Psoas muscle (tissue), 8 donors: Measurements from ENCODE around the gene KIF19. TPM values are rescaled to one million over a fixed set of nuclear protein-coding genes. Genes with fewer than 3 reads are reported as not detected.

Experiments
- ATAC-seq, 4 donors: fragments of 200-7000 bp; cut with Tn5 transposase; one replicate each; pipeline ENCODE4 v1.9.1; 2020; ENCODE audit warnings: moderate library complexity in 3 of 4, mild to moderate bottlenecking in 2 of 4
- DNase-seq, 2 donors: peaks; one replicate each; pipeline ENCODE4 v3.0.0-alpha.2; 2020
- H3K27ac ChIP-seq: fragments of 200-600 bp; one replicate; pipeline ENCODE4 v1.8.0; 2022
- H3K27me3 ChIP-seq, 3 donors: fragments of 200-600 bp in 1 of 3; one replicate each; pipeline versions ENCODE4 v1.6.1 to v1.8.0; 2013 to 2022; ENCODE audit warnings: low read length in 2 of 3, mild to moderate bottlenecking in 2 of 3, moderate library complexity in 1 of 3; ENCODE audit not compliant: insufficient read depth in 3 of 3
- H3K36me3 ChIP-seq, 2 donors: fragments of 200-600 bp in 1 of 2; one replicate each; pipeline versions ENCODE4 v1.6.1 to v1.8.0; 2013 to 2022; ENCODE audit warnings: low read depth in 1 of 2, mild to moderate bottlenecking in 1 of 2, moderate library complexity in 1 of 2; ENCODE audit not compliant: insufficient read depth in 1 of 2
- H3K4me1 ChIP-seq: fragments of 200-600 bp; one replicate; pipeline ENCODE4 v1.8.0; 2022
- H3K4me3 ChIP-seq: fragments of 200-600 bp; one replicate; pipeline ENCODE4 v1.8.0; 2022; ENCODE audit warnings: mild to moderate bottlenecking
- H3K9me3 ChIP-seq: fragments of 200-600 bp; one replicate; pipeline ENCODE4 v1.8.0; 2022
- WGBS, 3 donors: extraction: QIAGEN DNeasy Blood & Tissue Kit; methylation state at CpG; one replicate each; pipeline versions ENCODE4 v1.1.6 to v1.1.7; 2013; 5-methylcytosine and 5-hydroxymethylcytosine counted together
- intact Hi-C, 2 donors: fragments of 100-400 bp; cut with DNase I; formaldehyde crosslinking; loops; one replicate each; pipeline versions ENCODE4 v1.11.0 to v1.14.2; 2022
- polyA plus RNA-seq, 3 donors: library from polyadenylated mRNA; stranded (reverse); fragments of 200-250 nt; gene quantifications; one replicate each; pipeline ENCODE4 v1.2.3, GENCODE V29; 2013
- total RNA-seq, 4 donors: library from RNA; stranded (reverse); fragmentation: NEBNext Ultra II Directional in 2 of 4; extraction: Animal tissue kit (Norgen Biotek cat#: 25700) in 2 of 4; gene quantifications; one replicate each; pipeline versions ENCODE4 v1.2.1 to v1.2.4, GENCODE V29; 2021 to 2023
- TF ChIP-seq, protein P1 (sequence below): fragments of 200-600 bp; IDR thresholded peaks from one replicate; pipeline ENCODE4 v1.8.0; 2022; ENCODE audit warnings: antibody characterized with exemption
- donor health status: healthy with polysubstance abuse.
- donor health status: DM: no; HTN: no; CAD: no; lungs with moderate emphysema.
- donor health status: Bipolar disorder and iron deficiency.
- donor health status: healthy.
- donor health status: DM: yes; HTN: yes; CAD: no.
- donor health status: DM: no; HTN: no; CAD: no.
- donor health status: DM: no; HTN: no; CAD: no.
- donor health status: DM: yes; HTN: yes; CAD: no.

KIF19 gene
- total and polyA plus RNA-seq, 7 donors: 0.13 to 0.44 (median 0.27) TPM

DNA sequence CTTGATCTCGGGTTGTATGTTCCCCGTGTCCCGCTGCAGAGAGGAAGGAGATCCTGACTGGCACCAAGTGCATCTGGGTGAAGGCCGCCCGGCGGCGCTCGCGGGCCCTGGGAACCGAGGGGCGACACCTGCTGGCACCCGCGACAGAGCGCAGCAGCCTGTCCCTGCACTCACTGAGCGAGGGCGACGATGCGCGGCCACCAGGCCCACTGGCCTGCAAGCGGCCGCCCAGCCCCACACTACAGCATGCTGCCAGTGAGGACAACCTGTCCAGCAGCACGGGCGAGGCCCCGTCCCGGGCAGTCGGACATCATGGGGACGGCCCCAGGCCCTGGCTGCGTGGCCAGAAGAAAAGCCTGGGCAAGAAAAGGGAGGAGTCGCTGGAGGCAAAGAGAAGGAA is 28.1 kb downstream of the KIF19 start:
- TF ChIP-seq, protein P1, sequence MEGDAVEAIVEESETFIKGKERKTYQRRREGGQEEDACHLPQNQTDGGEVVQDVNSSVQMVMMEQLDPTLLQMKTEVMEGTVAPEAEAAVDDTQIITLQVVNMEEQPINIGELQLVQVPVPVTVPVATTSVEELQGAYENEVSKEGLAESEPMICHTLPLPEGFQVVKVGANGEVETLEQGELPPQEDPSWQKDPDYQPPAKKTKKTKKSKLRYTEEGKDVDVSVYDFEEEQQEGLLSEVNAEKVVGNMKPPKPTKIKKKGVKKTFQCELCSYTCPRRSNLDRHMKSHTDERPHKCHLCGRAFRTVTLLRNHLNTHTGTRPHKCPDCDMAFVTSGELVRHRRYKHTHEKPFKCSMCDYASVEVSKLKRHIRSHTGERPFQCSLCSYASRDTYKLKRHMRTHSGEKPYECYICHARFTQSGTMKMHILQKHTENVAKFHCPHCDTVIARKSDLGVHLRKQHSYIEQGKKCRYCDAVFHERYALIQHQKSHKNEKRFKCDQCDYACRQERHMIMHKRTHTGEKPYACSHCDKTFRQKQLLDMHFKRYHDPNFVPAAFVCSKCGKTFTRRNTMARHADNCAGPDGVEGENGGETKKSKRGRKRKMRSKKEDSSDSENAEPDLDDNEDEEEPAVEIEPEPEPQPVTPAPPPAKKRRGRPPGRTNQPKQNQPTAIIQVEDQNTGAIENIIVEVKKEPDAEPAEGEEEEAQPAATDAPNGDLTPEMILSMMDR: peak; percentile 16
- Histone ChIP-seq H3K4me1 (no peaks in the 10 kb centered on the region), H3K9me3 (no peaks in the 10 kb centered on the region), H3K4me3 (no peak overlapping the region), H3K27me3 (peaks cover 0 to 88% (median 36%) of the 10 kb centered on the region in 3 donors), H3K27ac (no peak overlapping the region), H3K36me3 (no peaks in the 10 kb centered on the region)
- ATAC-seq (peak in 1 of 4 donors; percentile 33), DNase-seq (peak in 1 of 2 donors; percentile 45)
- intact Hi-C loops: loop anchor here (2.0 to 5.0 kb wide), 2 partner anchors 52 to 53 kb away; no protein-coding TSS in a partner anchor
- 18 to 22% (median 21%) methylated on average over 28 to 29 of the region's 29 CpGs for WGBS, 3 donors

- no peak overlapping the region for H3K4me3 ChIP-seq
- intact Hi-C loops: loop anchor here (2.0 to 5.0 kb wide), 2 partner anchors 52 to 54 kb away; no protein-coding TSS in a partner anchor
- DNase-seq (no peak), ATAC-seq (no peak)
- no peak overlapping the region for H3K27ac ChIP-seq
- H3K36me3 ChIP-seq: no peaks in the 10 kb centered on the region
- H3K9me3 ChIP-seq: no peaks in the 10 kb centered on the region
- TF ChIP-seq, protein P1: no peak
- peaks cover 0 to 86% (median 36%) of the 10 kb centered on the region in 3 donors for H3K27me3 ChIP-seq
- 81 to 87% (median 83%) methylated on average over 10 of the region's 10 CpGs for WGBS, 3 donors
- H3K4me1 ChIP-seq: no peaks in the 10 kb centered on the region
Measured at GRCh38 chr17:74354561-74354960, 28.5 kb downstream of the KIF19 start.

DNA sequence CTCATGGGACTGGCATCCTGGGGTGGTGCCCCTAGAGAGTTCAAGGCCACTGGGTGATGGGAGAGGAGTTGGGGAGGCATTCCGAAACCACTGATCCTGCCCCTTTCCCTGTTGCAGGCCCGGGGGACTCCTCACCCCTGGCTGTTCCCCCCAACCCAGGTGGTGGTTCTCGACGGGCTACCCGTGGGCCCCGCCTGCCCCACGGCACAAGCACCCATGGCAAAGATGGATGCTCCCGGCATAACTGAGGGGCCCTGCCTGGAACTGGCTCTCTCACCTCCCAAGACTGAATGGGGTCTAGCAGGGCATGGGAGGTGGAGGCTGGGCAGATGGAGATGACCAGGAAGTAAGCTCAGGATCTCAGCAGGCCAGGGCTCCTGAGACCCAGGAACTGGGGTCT is 29.0 kb downstream of the KIF19 start:
- 81 to 82% (median 82%) methylated on average over 8 of the region's 8 CpGs for WGBS, 3 donors

DNA sequence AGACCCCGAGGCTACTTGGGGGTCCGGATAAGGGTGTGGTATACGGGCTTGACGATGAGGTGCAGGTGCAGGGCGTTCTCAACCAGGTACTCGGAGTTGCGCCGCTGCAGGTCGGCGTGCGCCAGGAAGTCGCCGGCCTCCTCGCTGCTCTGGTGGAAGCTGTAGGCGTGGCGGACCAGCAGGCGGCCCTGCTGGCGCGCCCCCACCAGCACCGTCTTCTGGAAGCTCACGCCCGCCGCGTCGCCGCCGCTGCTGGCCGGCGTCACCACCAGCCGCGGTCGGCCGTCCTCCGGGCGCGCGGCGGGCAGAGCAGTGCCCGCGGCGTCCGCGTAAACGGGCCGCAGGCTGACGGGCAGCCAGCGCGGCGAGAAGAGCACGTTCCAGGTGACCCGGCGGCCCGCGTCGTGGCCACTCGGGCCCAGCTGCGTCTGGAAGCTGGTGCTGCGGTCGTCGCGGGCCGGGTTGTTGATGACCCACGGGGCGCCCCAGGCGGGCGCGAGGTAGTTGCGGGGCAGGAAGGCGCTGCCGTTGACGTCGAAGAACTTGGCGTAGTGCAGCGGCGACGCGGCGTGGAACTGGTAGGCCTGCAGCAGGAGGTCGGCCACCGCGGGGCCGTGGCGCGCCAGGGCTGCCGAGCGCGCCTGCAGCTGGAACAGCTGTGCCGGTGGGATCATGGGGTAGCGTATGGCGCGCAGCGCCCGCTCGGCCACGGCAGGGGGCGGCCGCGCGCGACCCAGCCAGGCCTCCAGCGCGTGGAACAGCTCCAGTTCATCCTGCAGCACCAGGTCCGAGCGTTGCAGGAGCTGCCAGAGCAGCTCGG is 30.8 kb downstream of the KIF19 start:
- peak overlapping the region; percentile 49 for H3K4me3 ChIP-seq

More for the DNA sequence above, 29.0 kb downstream of the KIF19 start:
- intact Hi-C loops: loop anchor here in 1 of 2 donors (2.0 kb wide), 1 partner anchor 54 kb away; no protein-coding TSS in a partner anchor
- H3K4me3 ChIP-seq: no peak overlapping the region
- no peak overlapping the region for H3K27ac ChIP-seq
- H3K4me1 ChIP-seq: no peaks in the 10 kb centered on the region
- TF ChIP-seq, protein P1: no peak
- no peaks in the 10 kb centered on the region for H3K9me3 ChIP-seq
- ATAC-seq (no peak), DNase-seq (no peak)
- H3K36me3 ChIP-seq: no peaks in the 10 kb centered on the region
- peaks cover 0 to 86% (median 36%) of the 10 kb centered on the region in 3 donors for H3K27me3 ChIP-seq

More for the DNA sequence above, 30.8 kb downstream of the KIF19 start:
- H3K9me3 ChIP-seq: no peaks in the 10 kb centered on the region
- ATAC-seq (peak in 3 of 4 donors; percentile 31 to 51 (median 43)), DNase-seq (no peak)
- intact Hi-C loops: no loop called here
- TF ChIP-seq, protein P1: no peak
- H3K4me1 ChIP-seq: no peaks in the 10 kb centered on the region
- H3K27me3 ChIP-seq: peaks cover 0 to 93% (median 31%) of the 10 kb centered on the region in 3 donors
- no peak overlapping the region for H3K27ac ChIP-seq
- H3K36me3 ChIP-seq: no peaks in the 10 kb centered on the region
- 2 to 4% (median 3%) methylated on average over 84 to 105 of the region's 105 CpGs for WGBS, 3 donors
